Measurements from ENCODE around the gene SLC2A1. TPM values are rescaled to one million over a fixed set of nuclear protein-coding genes. Genes with fewer than 3 reads are reported as not detected.

SLC2A1 gene
- total and polyA plus RNA-seq, 9 of the 15 experiments (the other 6 are each of a cell fraction or from before 2014, with no cell fraction given), result 12.6 to 153 (median 48.0) TPM

DNA sequence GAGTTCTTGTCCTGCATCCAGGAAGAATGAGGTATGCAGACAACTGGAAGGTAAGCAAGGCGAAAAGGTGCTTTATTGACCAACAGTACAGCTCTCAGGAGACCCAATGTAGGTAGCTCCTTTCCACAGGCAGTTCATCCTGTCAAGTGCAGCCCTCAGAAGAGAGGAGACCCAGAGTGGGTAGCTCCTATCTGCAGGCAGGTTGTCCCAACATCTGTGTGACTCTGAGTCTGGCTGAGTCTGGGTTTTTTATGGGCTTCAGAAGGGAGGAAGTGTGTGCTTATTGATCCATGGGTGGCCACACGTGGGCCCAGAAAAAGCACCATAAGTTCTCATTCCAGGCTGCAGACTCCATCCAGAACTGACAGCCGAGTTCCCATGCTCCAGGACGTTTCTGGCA is 78.3 kb downstream of the SLC2A1 start:
- no peaks in the 10 kb centered on the region for H3K9me1 ChIP-seq (ENCODE audit: control insufficient read depth, insufficient read depth, low read length)
- H3K9ac ChIP-seq (ENCODE audit: insufficient read depth in 1 of 2, low read depth in 2 of 2, low read length in 2 of 2), result no peak overlapping the region
- in situ Hi-C loops (cut with MboI) (no loop called here), intact Hi-C loops (cut with micrococcal nuclease) (no loop called here)
- no peak overlapping the region for H2AFZ ChIP-seq (ENCODE audit: low read depth, low read length)
- TF ChIP-seq TSHZ1 (CRISPR knock-in tag; IDR thresholded peaks at IDR 0.05), result no peak
- TF ChIP-seq, protein P1, sequence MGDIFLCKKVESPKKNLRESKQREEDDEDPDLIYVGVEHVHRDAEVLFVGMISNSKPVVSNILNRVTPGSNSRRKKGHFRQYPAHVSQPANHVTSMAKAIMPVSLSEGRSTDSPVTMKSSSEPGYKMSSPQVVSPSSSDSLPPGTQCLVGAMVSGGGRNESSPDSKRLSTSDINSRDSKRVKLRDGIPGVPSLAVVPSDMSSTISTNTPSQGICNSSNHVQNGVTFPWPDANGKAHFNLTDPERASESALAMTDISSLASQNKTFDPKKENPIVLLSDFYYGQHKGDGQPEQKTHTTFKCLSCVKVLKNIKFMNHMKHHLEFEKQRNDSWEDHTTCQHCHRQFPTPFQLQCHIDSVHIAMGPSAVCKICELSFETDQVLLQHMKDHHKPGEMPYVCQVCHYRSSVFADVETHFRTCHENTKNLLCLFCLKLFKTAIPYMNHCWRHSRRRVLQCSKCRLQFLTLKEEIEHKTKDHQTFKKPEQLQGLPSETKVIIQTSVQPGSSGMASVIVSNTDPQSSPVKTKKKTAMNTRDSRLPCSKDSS (IDR thresholded peaks at IDR 0.05; ENCODE audit: low read depth, partially characterized antibody), result peak; percentile 86
- TF ChIP-seq CBX3 (IDR thresholded peaks at IDR 0.05; ENCODE audit: borderline replicate concordance in 1 of 2, low read length in 2 of 2), result peak in 1 of 2 experiments; percentile 90; a peak in 2 of 3 replicates
- no peak for TF ChIP-seq ZNF75A (CRISPR knock-in tag; IDR thresholded peaks at IDR 0.05)
- TF ChIP-seq FOXP1 (CRISPR knock-in tag; IDR thresholded peaks at IDR 0.05), result no peak
- no peak for TF ChIP-seq HEY1 (CRISPR knock-in tag; IDR thresholded peaks at IDR 0.05; ENCODE audit: borderline replicate concordance)
- TF ChIP-seq NR4A1 (CRISPR knock-in tag; IDR thresholded peaks at IDR 0.05), result no peak
- no peak for TF ChIP-seq NR4A1 (tag; IDR thresholded peaks at IDR 0.05)
- TF ChIP-seq ETV5 (CRISPR knock-in tag; IDR thresholded peaks at IDR 0.05; ENCODE audit: low read depth), result no peak
- no peak for TF ChIP-seq TEAD2 (tag; IDR thresholded peaks at IDR 0.05)
- peak in 1 of 2 experiments; percentile 40; a peak in 1 of 4 replicates for TF ChIP-seq TRIM24 (IDR thresholded peaks at IDR 0.05)
- TF ChIP-seq TRIM28 (IDR thresholded peaks at IDR 0.05), result peak; percentile 91
- TF ChIP-seq ZNF778 (CRISPR knock-in tag; IDR thresholded peaks at IDR 0.05), result no peak
- peak; percentile 77; the same call in 1 of the 2 replicates for TF ChIP-seq CBX5 (IDR thresholded peaks at IDR 0.05; ENCODE audit: borderline replicate concordance, low read depth)
- H3K4me2 ChIP-seq (ENCODE audit: insufficient read depth, low read length), result no peak overlapping the region
- ChIA-PET CTCF (ENCODE audit: low intra/inter-chr PET ratio) (no interaction called here), POLR2A (interaction anchor here (1.9 kb wide), 1 partner anchor 34 kb away, joined by 4 read pairs; the partner anchor contains the start of gene ZNF691)
- DNase-seq (ENCODE audit: extremely low read depth in 1 of 4, low spot score in 3 of 4) (no peak), FAIRE-seq (no peak), ATAC-seq (no peak)
- H3K4me3 ChIP-seq, result no peak overlapping the region
- no peak overlapping the region for H3K27ac ChIP-seq (ENCODE audit: extremely low read depth, low read depth, low read length)
- H3K9me3 ChIP-seq (replicated peaks; ENCODE audit: control insufficient read depth, insufficient read depth, low read depth, low read length), result no peaks in the 10 kb centered on the region
- WGBS (ENCODE audit: insufficient coverage, low coverage, missing lambda C conversion rate), result 2% methylated on average over 4 of the region's 4 CpGs
- no TSS peak for BruUV-seq (replicated peaks)
- no peaks in the 10 kb centered on the region for H3K4me1 ChIP-seq (replicated peaks in 1 of 2; ENCODE audit: control insufficient read depth in 2 of 2, insufficient read depth in 2 of 2, low read length in 2 of 2)
- no peaks in the 10 kb centered on the region for H3K36me3 ChIP-seq (ENCODE audit: control insufficient read depth, insufficient read depth, low read length)
- no peaks in the 10 kb centered on the region for H3K79me2 ChIP-seq (ENCODE audit: control insufficient read depth, insufficient read depth, low read length)
- H3K27me3 ChIP-seq (ENCODE audit: control insufficient read depth in 2 of 2, insufficient read depth in 2 of 2, low read length in 2 of 2), result peaks cover 0 to 16% of the 10 kb centered on the region in 2 experiments; a peak in 2 of 5 replicates
- no peaks in the 10 kb centered on the region for H4K20me1 ChIP-seq (replicated peaks; ENCODE audit: control insufficient read depth, insufficient read depth, low read length)
